H1 (cell line): ENCODE results near the gene GNA12. TPM values are rescaled to one million over a fixed set of nuclear protein-coding genes. Genes with fewer than 3 reads are reported as not detected.

Experiments
- CTBP2 ChIP-seq: IDR thresholded peaks from 2 replicates; pipeline ENCODE4 v1.7.0; 2011; ENCODE audit warnings: borderline replicate concordance, mild to moderate bottlenecking, moderate library complexity, mixed read lengths, low read length; ENCODE audit not compliant: insufficient read depth, insufficient read length
- EP300 ChIP-seq, 2 experiments: IDR thresholded peaks; 1 replicate in 1 of 2; 2 replicates in 1 of 2; pipeline ENCODE4 v1.6.1; 2011 to 2012; ENCODE audit warnings: low read depth in 2 of 2, low read length in 2 of 2, mild to moderate bottlenecking in 2 of 2, borderline replicate concordance in 1 of 2, inconsistent platforms in 1 of 2, moderate library complexity in 1 of 2
- FOSL1 ChIP-seq: IDR thresholded peaks from 2 replicates; pipeline ENCODE4 v1.6.1; 2011; ENCODE audit warnings: mild to moderate bottlenecking, low read depth, low read length, moderate library complexity; ENCODE audit not compliant: insufficient read depth
- HDAC2 ChIP-seq, 2 experiments: fragments of 300-600 bp in 1 of 2; sonication (generic) in 1 of 2; IDR thresholded peaks; 2 replicates each; pipeline ENCODE4 v1.6.1; 2011 to 2012; ENCODE audit warnings: low read depth in 2 of 2, low read length in 2 of 2, mild to moderate bottlenecking in 2 of 2, moderate library complexity in 2 of 2, borderline replicate concordance in 1 of 2, inconsistent platforms in 1 of 2
- KDM4A ChIP-seq: IDR thresholded peaks from one replicate; pipeline ENCODE4 v1.7.1; 2012; ENCODE audit warnings: low read depth, mild to moderate bottlenecking, moderate library complexity, low read length, inconsistent platforms; ENCODE audit not compliant: severe bottlenecking
- POLR2A ChIP-seq, 2 experiments: IDR thresholded peaks; 1 replicate in 1 of 2; 2 replicates in 1 of 2; pipeline ENCODE4 v1.6.1; 2011; ENCODE audit warnings: low read depth in 2 of 2, low read length in 2 of 2, mild to moderate bottlenecking in 2 of 2; ENCODE audit errors: control extremely low read depth in 1 of 2
- TAF7 ChIP-seq: optimal IDR thresholded peaks from 2 replicates; pipeline ENCODE3; 2011; ENCODE audit warnings: low read depth, mild to moderate bottlenecking, inconsistent platforms, low read length, moderate library complexity, borderline replicate concordance
- polyA plus RNA-seq, 7 experiments: library from polyadenylated mRNA; depleted of rRNA in 3 of 7; stranded (reverse) in 5 of 7; unstranded in 2 of 7; fragments of >200 nt in 5 of 7; fragments of 200-250 nt in 2 of 7; gene quantifications; 1 replicate in 5 of 7; 2 replicates in 1 of 7; 4 replicates in 1 of 7; pipeline versions ENCODE4 v1.2.1 to v1.2.3, GENCODE V29; 2011 to 2013; ENCODE audit warnings: missing spikeins in 2 of 7, mixed read lengths in 2 of 7
- total RNA-seq: library from RNA; stranded (reverse); fragmentation: NEBNext Ultra II Directional; extraction: Animal tissue kit (Norgen Biotek cat#: 25700); gene quantifications from 2 replicates; pipeline ENCODE4 v1.2.1, GENCODE V29; 2021

GNA12 gene
- total and polyA plus RNA-seq, 2 of the 8 experiments (the other 6 are each of a cell fraction or from before 2014, with no cell fraction given), result 96.5 to 109 TPM

DNA sequence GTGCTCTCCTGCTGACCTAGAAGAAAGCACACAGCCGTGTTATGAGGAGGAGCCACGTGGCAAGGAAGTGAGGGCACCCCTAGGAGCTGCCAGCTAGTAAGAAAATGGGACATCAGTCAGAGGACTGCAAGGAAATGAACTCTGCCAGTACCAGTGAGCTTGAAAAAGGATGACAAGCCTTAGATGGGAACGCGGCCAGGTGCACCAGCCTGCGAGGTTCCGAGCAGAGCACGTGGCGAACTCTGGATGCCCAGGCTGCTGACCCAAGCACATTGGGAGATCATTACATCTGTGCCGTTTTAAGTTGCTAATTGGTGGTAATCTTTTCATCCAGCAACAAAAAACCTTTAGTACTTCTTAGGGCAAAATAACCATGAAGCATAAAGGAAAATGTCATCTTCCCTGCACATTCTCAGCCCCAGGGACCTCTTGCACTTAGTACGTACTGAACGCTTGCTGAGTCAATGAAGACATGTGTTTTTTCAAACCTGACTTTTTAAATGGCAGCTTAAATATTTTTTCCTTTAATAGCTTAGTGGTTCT lies 86.7 kb downstream of the GNA12 start (continued):
- no peak for TF ChIP-seq TAF7
- no peak for TF ChIP-seq HDAC2 (IDR thresholded peaks at IDR 0.05; ENCODE audit: borderline replicate concordance in 1 of 2, low read depth in 2 of 2, low read length in 2 of 2)
- no peak for TF ChIP-seq CTBP2
- no peak for TF ChIP-seq EP300 (IDR thresholded peaks at IDR 0.05; ENCODE audit: borderline replicate concordance in 1 of 2, low read depth in 2 of 2, low read length in 2 of 2)
- no peak for TF ChIP-seq KDM4A
- no peak for TF ChIP-seq POLR2A (IDR thresholded peaks at IDR 0.05; ENCODE audit: control extremely low read depth in 1 of 2, low read depth in 2 of 2, low read length in 2 of 2)
- TF ChIP-seq FOSL1, result no peak
- TF ChIP-seq, all 59 proteins: peak for 0
